ENCODE measurements around the gene NISCH. TPM values are rescaled to one million over a fixed set of nuclear protein-coding genes. Genes with fewer than 3 reads are reported as not detected.

Gene NISCH
- total RNA-seq, 1 experiment from 2014 or later = 72.8 TPM

GRCh38 chr3:52502001-52502400 is 46.6 kb downstream of the NISCH start (continued):
- TF ChIP-seq REST (IDR thresholded peaks at IDR 0.05; ENCODE audit: low read depth) (no peak), CBX3 (IDR thresholded peaks at IDR 0.05; ENCODE audit: low read depth) (no peak)

GRCh38 chr3:52502808-52503350 is 47.5 kb downstream of the NISCH start:
- no TSS peak for BruUV-seq (replicated peaks)
- no peaks in the 10 kb centered on the region for H3K9me3 ChIP-seq (ENCODE audit: control insufficient read depth in 1 of 2, insufficient read depth in 1 of 2, low read depth in 1 of 2, low read length in 2 of 2)
- no peaks in the 10 kb centered on the region for H3K36me3 ChIP-seq (ENCODE audit: control insufficient read depth in 1 of 2, insufficient read depth in 2 of 2, low read length in 2 of 2)
- H3K9me2 ChIP-seq (ENCODE audit: insufficient read depth) = no peaks in the 10 kb centered on the region
- H3K4me1 ChIP-seq (ENCODE audit: control insufficient read depth in 1 of 2, insufficient read depth in 2 of 2, low read length in 2 of 2) = peaks cover 3 to 4% of the 10 kb centered on the region in 2 experiments; a peak in 2 of 4 replicates
- H3K4me2 ChIP-seq (ENCODE audit: low read length) = no peak overlapping the region
- no peak overlapping the region for H3K9ac ChIP-seq (ENCODE audit: low read length)
- no peaks in the 10 kb centered on the region for H3K27me3 ChIP-seq (ENCODE audit: insufficient read depth, low read length)
- ChIA-PET CTCF (no interaction called here), RAD21 (ENCODE audit: low non-redundant PET in 1 of 2, low total read pairs in 2 of 2, uncharacterized antibody in 2 of 2, unreplicated experiment in 2 of 2) (no interaction called here), POLR2A (no interaction called here)
- no peaks in the 10 kb centered on the region for H3K79me2 ChIP-seq (ENCODE audit: insufficient read depth, low read length)
- no peak for DNase-seq (ENCODE audit: low read depth, low spot score)
- H4K20me1 ChIP-seq (ENCODE audit: insufficient read depth) = no peaks in the 10 kb centered on the region
- H3K4me3 ChIP-seq (replicated peaks in 1 of 2; ENCODE audit: low read depth in 1 of 2, low read length in 2 of 2) = no peak overlapping the region
- intact Hi-C loops (cut with micrococcal nuclease) = no loop called here
- peak; percentile 34; the same call in 1 of the 2 replicates for ATAC-seq
- H2AFZ ChIP-seq (ENCODE audit: low read depth, low read length, poor library complexity, severe bottlenecking) = no peak overlapping the region
- H3K27ac ChIP-seq (ENCODE audit: low read depth, low read length) = no peak overlapping the region
- TF ChIP-seq POLR2A (IDR thresholded peaks at IDR 0.05; ENCODE audit: borderline replicate concordance, extremely low read depth, insufficient read depth, insufficient read length) = no peak
- TF ChIP-seq ZFX (IDR thresholded peaks at IDR 0.05) = no peak
- TF ChIP-seq CBX3 (IDR thresholded peaks at IDR 0.05; ENCODE audit: low read depth) = no peak
- TF ChIP-seq, protein P1, sequence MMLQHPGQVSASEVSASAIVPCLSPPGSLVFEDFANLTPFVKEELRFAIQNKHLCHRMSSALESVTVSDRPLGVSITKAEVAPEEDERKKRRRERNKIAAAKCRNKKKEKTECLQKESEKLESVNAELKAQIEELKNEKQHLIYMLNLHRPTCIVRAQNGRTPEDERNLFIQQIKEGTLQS (IDR thresholded peaks at IDR 0.05) = no peak
- TF ChIP-seq, protein P2, sequence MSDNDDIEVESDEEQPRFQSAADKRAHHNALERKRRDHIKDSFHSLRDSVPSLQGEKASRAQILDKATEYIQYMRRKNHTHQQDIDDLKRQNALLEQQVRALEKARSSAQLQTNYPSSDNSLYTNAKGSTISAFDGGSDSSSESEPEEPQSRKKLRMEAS (IDR thresholded peaks at IDR 0.05) = no peak
- TF ChIP-seq EGR1 (IDR thresholded peaks at IDR 0.05; ENCODE audit: low read depth) = no peak
- no peak for TF ChIP-seq CEBPB (IDR thresholded peaks at IDR 0.05; ENCODE audit: low read depth)
- no peak for TF ChIP-seq SP1 (IDR thresholded peaks at IDR 0.05; ENCODE audit: low read depth)
- TF ChIP-seq ELF1 (IDR thresholded peaks at IDR 0.05; ENCODE audit: borderline replicate concordance, low read depth) = no peak
- TF ChIP-seq, protein P3, sequence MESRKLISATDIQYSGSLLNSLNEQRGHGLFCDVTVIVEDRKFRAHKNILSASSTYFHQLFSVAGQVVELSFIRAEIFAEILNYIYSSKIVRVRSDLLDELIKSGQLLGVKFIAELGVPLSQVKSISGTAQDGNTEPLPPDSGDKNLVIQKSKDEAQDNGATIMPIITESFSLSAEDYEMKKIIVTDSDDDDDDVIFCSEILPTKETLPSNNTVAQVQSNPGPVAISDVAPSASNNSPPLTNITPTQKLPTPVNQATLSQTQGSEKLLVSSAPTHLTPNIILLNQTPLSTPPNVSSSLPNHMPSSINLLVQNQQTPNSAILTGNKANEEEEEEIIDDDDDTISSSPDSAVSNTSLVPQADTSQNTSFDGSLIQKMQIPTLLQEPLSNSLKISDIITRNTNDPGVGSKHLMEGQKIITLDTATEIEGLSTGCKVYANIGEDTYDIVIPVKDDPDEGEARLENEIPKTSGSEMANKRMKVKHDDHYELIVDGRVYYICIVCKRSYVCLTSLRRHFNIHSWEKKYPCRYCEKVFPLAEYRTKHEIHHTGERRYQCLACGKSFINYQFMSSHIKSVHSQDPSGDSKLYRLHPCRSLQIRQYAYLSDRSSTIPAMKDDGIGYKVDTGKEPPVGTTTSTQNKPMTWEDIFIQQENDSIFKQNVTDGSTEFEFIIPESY (IDR thresholded peaks at IDR 0.05; ENCODE audit: extremely low read depth, insufficient replicate concordance, low read length) = no peak
- no peak for TF ChIP-seq RAD21 (IDR thresholded peaks at IDR 0.05; ENCODE audit: low read depth)
- TF ChIP-seq TCF7L2 (IDR thresholded peaks at IDR 0.05; ENCODE audit: borderline replicate concordance, extremely low read depth, insufficient read depth, insufficient read length) = no peak
- no peak for TF ChIP-seq YY1 (IDR thresholded peaks at IDR 0.05; ENCODE audit: extremely low read depth, insufficient replicate concordance, low read depth, low read length)
- no peak for TF ChIP-seq REST (IDR thresholded peaks at IDR 0.05; ENCODE audit: low read depth)
- TF ChIP-seq EZH2phosphoT487 (IDR thresholded peaks at IDR 0.05; ENCODE audit: borderline replicate concordance) = no peak
- no peak for TF ChIP-seq EZH2 (IDR thresholded peaks at IDR 0.05)

All from HCT116 (cell line).